Hypothalamus (tissue), 51 donors: ENCODE measurements around the gene HPCA.

ENCODE experiments used
- DNase-seq, 51 donors: peaks; one replicate each; lab custom pipeline; 2025; lab: John Stamatoyannopoulos, UW

Gene HPCA

DNA sequence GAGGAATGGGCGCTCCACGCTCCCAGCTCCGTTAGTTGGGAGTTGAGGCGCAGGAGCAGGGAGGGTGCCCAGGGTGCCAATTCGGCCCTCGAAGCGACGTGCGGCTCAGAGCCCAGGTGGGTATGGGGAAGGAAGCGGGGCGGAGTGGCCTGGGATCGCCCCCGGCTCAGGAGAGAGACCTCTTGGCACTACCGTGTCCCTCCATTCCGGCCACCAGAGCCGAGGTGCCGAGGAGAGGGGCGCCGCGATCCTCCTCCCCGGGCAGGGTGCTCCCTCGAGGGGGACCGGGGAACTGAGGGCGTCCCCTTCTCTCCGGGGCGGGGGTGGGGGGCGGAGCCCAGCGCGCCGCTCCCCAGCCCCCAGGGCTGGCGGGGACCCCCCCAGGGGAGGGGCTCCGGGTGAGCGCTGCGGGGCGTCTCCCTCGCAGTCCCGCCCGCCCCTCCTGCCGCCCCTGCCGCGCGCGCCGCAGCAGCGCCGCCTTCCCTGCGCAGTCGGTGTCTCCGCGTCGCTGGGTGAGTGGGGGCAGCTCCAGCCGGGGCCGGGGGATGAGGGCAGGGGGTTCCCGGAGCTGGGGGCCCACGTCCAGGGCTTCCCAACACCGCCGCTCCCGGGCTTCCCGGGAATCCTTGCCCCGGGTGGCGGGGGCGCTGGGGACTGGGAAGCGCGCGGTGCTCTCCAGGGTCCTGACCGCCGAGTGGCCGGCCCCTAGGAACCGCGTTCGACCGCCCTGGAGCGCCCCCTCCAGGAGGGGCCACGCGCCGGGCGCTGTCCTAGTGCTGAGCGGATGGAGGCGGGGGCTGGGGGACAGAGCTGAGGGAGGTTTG, at the start of gene HPCA:
TSS of gene HPCA (plus strand) at position 488 of the 824 bp plus-strand sequence. CDS start 2,408 bp downstream, outside the sequence.
- peak in 13 of 51 donors; percentile 12 to 62 (median 36) for DNase-seq

DNA sequence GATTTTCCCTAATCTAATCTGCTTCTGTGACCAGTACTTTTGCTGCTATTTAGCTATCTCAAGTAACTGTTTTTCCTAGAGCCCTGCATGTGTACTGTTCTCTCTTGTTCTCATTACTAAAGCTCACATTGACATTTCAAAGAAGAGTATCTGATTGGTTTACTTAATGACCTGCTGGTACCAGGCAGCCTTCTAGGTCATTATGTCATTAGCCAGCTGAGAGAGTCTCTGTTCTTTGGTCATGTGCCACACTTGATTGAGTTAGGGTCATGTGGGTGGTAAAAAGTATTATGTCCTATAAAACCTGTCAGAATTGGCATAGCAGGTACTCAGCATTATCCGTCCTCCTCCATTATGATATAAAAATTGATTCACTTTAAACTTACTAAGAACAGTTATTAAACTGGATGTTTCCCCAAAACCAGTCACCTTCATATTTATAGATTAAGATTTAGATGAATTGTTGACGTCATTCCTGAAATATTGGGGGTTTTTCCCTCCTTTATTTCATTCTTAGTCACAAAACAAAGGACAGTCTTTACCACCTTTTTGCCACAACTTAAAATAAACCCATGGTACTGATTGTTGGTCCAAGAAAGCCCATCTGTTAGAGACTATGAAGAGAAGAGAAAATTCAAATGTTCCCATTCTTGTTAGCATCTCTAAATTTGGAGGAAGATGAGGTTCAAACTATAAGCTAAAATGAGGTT, 37.8 kb upstream of the HPCA start:
- no peak for DNase-seq

DNA sequence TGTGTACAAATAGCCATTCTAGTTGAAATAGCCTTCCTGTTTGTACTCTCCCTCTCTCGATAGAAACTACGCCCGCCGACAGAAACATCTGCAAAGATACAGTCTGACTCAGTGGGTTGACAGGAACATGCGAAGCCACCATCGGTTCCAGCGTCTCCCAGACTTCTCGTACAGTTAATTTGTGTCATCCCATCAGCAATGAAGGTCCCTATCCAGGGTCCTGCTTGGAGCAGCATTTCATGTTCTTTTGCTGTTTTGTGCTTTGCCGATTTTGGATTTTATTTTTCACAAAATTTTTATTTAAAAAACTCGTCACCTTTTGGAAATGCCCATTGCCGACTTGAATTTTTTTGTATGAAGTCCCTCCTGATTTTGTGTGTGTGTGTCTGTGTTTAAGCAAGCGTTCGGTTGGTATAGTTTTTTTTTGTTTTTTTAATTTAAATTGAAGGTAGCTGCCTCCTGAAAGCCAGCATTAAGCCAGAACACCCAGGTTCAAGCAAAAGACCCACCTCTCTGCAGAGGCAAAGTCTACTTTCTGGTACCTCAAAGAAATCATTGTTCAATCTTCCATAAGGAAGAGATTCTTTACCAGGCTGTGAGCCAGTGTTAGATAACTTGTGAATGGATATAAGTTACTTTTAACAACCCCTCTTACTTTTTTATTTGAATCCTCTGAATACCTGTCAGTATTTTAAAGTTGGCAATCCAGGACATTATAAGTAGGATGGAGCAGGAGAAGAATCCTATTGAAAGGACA, 30.3 kb upstream of the HPCA start:
- no peak for DNase-seq

DNA sequence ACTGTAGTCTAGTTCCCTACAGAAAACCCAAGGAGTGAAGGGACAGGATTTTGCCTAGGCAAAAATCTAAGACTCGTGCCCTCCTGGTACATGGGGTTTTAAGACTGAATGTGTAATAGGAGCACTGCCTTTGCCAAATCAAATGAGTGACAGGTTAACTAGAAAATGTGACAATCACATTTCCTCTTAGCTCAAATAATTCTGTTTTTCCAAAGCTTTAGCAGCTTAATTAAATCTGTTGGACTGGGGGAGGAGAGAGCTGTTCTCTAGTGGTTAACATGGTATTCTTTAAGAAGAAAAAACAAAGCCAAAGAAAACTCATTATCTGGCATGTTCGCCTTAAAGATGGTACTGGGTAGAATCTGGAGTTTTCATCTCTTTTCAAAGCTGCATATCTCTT, 28.2 kb upstream of the HPCA start:
- DNase-seq = no peak

DNA sequence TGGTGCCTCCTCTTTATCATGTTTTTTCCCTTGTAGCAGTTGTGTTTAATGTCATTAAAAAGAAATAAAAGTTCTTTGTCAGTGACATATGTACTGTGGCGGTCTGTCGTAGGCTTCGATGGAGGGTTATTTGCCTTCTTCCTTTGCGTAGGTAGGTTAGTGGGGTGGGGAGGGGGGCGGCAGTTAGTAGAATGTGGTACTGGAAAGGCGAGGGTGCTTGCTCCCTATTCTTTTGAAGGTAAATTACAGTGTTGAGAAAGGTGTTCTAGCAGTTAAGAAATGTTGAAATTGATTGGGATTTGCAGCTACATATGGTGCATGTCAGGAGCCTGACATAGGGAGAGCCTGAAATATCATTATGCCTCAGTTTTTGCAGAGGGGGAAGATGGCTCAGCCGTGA, 27.5 kb upstream of the HPCA start:
- no peak for DNase-seq

DNA sequence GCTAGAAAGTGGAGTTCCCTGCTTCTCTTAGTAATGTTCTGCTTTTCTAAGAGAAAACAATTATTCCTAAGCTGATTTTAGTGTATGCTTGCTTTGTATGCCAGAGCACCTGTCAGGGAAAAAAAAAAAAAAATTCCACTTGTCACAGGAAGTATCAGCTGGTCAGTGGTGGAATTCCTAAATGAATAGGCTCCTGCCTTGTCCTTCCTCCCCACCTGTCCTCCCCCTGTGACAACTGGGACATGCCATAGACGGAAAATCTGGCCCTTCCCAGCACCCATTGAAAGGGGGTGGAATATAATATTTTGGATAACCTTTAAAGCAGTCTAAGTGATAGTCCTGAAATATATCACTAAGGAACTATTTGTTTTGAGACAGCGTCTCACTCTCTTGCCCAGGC, 26.4 kb upstream of the HPCA start:
- no peak for DNase-seq

DNA sequence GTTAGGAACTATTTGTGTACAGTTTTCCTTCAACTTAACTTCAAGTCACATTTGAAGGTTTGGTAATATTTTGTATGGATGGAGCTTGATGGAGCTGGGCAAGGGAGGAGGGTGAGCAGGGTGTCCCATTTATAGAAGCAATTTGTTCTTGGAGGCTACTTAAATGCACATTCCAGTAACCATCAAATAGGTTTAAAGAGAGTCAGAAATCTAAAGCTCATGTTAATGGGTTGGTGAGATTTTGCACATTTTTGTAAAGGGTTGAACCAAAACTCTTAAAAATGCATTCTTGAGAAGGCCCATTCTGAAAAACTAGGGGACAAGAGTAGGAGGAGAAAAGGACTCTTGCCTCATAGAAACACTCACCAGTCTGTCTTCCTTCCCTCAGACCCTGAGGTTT, 25.7 kb upstream of the HPCA start:
- DNase-seq = no peak

DNA sequence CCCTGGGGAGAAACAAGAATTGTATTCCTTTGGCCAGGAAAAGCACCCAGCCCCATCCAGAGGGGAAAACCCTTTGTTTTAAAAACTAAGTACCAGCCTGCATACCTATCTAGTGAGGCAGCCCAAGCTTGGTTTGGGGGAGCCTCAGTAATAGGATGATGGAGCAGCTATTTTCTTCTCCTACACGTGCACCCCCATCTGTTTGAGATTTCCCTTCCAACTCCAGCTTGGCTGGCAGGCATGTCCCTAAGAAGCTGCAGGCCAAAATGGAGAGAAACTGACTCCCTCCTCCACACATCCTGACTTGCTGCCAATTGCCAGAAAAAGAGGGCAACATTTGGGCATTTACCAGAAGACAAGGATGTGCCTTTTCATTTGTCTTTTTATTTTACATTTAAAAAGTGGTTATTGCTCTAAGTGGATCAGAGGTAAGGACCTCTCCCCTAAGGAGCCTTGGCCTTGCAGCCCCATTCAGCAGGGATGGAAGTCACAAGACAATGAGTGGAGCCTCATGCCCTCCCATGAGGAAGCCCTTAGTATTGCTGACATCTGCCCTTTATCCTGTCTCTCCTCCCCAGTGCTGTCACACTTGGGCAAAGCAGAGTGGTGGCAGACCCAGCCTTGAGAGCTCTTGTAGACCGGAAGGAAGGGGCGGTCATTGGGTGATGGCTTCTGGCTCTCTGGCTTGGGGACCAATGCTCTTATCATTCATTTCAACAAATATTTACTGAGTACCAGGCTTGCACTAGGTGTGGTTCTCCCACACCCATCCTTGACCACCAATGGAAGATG, 24.2 kb upstream of the HPCA start:
- DNase-seq = peak in 2 of 51 donors; percentile 12 to 25

DNA sequence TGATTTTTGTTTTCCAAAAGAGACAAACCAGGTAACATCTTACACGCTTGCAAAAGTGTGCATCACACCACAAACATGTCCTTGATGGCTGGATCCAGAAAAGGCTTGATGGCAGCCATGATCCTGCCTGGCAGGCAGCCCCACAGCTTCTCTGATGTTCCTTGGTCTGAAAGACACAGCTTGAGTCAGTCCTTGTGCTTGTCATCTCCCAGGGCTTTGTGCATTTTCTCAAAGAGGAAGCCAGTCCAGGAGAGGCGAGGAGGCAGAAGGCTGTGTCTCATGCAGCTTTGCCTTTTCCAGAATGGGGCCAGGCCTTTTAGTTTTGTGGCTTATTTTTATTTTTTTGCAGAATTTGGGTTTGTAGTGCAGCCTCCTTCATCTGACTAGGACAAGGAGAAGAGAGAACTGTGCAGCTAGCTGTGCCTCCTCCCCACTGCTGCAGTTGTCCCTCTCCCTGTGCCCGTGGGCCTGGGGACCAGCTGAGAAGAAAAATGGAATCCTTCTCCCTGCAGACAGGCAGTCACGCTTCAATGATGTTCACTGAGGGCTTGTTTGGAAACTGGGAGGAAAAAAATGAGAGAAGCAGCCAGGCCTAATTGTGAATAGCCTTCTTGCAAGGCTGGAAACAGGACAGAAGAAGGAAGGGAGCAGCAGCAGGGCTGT, 22.9 kb upstream of the HPCA start:
- DNase-seq = peak in 1 of 51 donors; percentile 38

DNA sequence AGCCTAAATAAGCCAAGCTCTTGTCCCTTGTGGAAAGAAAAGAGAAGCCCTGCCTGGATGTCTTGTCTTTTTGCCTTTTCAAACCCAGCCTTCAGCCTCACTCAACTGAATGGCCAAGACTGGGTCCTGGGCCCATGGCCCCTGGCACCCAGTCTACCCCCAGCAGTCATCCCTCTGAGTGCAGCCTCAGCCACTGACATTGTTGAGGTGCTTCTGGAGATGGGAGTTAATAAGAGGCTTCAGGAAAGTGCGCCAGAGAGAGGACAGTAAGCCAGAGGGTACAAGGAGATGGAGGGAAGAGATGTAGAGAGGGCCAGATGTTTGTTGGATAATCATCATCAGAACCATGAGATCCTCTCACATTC, 22.4 kb upstream of the HPCA start:
- DNase-seq = no peak

DNA sequence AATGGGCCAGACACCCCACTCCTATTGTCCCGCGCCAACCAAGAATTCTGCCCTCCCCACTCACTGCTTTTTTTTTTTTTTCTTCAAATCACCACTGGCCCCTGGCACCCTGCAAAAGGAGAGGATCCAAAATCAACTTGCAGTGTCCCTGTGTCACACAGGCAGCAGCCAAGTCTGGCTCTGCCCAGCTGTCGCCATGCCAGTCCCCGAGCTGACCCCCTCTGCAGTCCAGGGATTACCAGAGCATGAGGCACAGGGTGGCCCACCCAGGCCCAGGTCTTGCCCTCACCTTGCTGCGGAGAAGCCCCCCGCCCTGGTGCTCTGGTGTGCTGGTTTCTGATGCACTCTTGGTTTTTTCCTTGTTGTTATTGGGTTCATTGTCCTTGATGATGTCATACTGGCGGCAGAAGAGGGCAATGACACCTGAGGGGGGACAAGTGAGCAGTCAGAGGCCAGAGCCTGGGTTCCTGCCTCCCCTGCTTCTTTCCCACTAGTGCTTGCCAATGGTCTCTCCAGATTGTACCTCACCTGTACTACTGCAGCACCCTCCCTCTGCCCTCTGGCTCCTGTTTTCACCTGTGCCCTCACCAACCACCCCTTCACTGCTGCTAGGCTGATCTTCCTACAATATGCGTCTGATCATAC, 21.8 kb upstream of the HPCA start:
- DNase-seq = no peak

DNA sequence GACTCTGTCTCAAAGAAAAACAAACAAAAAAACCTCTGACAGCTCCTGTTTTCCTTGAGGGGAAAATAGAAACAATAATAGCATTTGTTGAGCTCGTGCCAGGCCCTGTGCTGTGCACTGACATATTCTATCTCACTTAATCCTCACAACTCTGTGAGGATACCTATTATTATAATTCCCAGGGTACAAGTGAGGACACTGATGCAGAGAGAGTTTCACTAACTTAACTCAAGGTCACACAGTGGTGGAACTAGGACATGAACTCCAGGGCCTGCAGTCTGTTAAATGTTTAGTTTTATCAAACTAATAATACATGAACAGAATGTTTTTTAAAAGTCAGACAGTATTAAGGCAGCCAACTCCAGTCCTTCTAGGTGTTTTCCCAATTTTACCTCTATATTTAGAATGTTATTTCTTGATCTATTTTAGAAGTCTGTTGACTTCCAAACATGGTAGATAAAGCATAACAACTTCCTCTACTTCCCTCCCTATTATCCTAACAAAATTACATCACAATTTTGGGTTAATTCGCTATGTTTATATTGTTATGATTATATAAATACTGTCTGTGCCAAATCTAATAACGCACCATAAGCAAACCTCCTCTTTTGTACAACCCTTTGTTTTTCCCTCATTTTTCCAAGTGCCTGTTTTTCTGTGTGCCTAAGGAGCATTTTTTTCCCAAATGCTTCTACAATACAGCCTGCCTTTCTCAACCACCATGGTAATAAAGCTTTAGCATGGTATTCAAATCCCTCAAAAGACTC, 20.5 kb upstream of the HPCA start:
- DNase-seq = no peak

DNA sequence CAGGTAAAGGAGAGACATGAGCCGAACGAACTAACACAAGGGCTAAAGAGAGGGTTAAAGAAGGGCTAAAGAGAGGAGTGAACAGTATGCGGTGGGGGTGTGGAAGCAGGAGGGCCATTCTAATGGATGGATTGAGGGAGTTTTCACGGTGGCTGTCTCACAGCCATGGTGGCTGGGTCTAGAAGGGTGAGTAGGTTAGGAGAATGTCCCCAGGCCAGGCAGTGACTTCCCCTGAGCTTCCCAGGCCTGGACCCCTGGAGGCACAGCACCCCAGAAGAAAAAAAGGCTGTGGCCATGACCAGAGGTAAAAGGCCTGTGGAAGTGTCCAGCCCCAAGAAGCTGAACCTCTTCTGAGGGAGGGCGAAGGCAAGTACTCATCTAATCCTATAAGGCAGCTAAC, 19.1 kb upstream of the HPCA start:
- DNase-seq = no peak

DNA sequence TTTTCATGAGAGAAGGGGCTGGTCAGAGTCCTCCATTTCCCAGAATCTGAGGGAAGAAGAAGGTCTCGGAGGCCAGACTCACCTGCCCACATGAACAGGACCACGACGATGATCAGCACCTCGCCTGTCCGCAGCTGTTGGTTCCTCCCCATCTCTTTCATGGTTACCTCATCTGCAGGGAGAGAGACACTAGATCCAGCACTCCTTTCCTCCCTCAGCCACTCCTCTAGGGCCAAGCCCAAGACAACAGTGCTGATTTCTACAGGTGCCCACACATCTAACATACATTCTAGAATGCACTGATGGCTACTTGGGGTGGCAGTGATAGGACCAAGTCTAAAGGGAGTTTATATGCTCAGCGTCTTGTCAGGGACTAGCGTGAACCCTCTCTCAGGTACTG, 18.6 kb upstream of the HPCA start:
- no peak for DNase-seq

DNA sequence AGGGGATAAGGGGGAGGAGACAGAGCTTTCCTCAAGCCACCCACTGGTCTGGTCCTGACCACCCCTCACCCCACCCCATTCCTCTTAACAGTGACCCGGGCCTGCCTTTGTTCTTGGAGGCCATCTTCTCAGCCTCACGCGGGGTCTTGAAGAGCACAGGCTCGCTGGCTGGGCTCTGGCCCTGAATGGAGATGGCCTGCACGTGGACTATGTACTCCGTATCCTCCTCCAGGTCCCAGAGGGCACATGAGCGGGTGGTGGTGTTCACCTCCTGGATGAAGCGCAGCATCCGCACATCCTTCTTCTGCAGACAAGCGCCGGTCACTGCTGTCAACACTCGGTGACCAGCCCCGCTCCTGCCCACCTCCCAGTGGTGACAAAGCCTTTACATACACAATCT, 18.2 kb upstream of the HPCA start:
- DNase-seq = no peak

DNA sequence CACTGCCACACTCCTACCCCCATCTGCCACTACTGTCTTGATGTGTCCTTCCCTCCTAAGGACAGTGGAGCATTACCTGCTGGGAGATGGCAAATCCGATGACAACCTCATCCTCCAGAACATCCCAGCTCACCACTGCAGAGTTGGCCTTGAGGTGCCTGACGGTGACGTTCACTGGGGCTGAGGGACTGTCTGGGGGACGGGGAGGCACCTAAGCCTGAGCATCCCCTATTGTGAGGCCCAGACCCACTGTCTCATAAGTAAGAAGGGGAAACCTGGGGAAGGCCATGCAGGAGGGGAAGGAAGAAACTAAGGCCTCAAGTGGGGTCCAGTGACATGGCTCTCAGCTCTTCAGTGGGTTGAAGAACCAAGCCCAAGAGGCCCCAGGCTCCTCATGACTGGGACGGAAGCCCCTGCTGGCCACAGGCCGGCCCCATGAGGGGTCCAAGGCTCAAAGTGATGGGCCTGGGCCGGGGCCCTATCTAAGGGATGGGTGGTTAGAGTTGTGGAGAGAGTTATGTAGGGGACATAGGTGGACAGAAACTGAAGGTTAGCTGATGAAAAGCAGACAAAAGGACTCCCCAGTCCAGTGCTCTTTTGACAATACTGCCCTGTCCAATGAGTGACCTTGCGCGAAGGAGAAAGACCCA, 17.4 kb upstream of the HPCA start:
- no peak for DNase-seq

DNA sequence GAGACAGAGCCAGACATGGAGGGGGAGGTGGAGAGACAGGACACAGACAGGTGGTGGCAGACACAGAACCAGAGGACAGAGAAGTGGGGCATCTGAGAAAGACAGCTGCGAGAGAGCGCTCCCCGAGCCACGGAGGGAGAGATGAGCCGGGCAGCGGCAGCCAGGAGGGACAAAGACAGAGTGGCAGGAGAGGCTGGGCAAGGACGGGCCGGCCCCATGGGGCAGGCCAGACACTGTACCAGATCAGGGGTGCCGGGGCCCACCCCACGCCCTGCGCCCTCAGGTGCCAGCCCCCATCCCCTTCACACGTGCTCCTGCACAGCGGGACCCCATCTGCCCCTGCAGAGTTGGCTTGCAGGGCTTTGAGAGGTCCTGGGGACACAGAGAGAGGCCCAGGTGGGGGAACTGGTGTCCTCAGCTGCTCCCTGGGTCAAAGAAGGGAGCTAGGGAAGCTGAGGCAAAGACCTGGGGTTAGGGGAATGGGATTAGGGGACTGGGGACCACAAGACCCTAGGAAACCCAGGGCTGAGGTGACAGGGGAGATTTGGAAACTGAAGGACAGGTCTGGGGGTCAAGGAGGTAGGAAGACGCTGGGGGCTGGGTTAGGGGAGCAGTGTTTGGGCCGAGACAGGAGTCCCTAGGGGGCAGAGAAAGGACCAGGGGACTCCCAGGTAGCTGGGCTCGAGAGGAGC, 16.2 kb upstream of the HPCA start:
- peak in 1 of 51 donors; percentile 40 for DNase-seq
